HUDEP-2 (cell line): ENCODE measurements around the gene DCHS1.

Source experiments
- DNase-seq, 76 experiments: peaks; one replicate each; lab custom pipeline; 2025; ENCODE audit not compliant: unreplicated experiment in 76 of 76; lab: John Stamatoyannopoulos, UW

DCHS1 gene

DNA sequence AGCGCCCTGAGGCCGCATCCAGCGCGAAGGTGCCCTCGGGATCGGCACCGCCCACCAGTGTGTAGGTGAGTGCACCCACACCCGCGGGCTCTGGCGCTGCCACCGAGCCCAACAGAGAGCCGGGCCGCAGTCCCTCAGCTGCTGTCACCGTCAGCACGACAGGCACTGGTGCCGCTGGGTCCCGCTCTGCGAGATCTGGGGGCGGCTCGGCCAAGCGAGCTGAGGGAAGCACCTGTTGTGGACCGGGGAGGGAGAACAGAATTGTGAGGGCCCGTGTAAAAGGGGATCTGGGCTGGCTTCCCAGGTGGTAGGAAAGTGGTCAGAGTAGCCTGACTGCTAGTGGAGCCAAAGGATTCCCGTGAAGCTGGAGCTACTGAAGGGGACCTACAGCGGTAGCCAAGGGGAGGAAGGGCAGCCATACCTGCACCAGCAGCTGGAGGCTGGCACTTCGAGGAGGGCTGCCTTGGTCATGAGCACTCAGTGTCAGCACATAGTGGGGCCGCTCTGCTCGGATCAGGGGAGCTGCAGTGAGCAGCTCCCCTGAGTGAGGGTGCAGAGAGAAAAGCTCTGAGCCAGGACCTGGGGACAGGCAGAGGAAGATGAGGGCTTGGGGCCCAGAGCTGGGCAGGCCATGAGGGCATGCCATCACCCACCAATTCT is 24.8 kb downstream of the DCHS1 start:
- DNase-seq = no peak

DNA sequence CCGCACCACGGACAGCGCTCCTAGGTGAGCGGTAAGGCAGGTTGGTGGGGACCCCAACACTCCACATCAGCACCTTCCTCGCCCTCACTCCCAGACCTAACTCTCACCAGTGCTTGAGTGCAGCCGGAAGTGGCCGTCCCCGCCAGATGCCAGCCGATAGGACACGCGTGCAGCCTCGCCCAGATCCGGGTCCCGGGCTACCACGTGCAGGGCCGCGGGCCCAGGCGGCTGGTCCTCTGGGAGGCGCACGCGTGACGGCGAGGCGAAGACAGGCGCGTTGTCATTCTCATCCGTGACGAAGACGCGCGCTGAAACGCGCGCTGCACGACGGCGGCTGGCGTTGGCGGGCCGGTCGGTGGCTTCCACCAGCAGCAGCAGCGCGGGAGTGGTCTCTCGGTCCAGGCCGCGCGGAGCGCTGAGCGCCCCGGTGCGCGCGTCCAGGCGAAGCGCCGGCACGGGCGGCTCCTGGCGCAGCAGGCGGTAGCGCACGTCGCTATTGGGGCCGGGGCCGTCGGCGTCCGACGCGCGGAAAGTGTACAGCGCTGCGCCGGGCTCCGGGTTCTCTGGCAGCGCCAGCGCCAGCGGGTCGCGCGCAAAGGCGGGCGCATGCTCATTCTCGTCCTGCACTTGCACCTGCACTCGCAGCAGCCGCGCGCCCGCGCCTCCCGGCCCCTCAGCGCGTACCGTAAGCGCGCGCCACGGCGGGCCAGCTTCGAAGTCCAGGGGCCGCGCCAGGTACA is 25.5 kb downstream of the DCHS1 start:
- no peak for DNase-seq

DNA sequence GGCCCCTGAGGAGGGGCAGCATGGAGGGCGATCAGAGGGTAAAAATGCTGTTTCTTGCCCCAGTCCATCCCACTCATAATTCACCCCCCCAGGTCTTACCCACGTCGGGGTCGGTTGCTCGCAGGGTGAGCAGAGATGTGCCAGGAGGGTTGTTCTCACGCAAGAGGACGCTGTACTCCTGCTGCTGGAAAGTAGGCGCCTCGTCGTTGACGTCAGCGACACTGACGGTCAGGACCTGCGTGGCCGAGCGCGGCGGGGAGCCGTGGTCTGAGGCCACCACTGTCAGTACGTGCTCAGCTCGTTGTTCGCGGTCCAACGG is 26.1 kb downstream of the DCHS1 start:
- DNase-seq = no peak

DNA sequence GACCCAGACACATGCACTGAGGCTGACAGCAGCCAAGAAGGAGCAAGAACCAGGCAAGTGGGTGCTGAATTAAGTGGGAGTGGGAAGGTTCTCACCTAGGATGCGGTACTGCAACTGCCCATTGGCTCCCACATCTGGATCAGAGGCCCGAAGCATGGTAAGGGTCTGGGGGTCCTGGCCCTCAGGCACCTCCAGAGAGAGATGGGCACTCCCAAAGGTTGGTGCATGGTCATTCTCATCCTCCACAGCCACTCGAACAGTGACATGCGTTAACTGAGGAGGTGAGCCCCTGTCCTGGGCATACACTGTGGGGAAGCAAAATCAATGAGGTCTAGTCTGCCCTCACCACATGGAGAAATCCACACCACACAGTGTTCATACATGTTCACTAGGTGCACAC is 27.1 kb downstream of the DCHS1 start:
- no peak for DNase-seq

DNA sequence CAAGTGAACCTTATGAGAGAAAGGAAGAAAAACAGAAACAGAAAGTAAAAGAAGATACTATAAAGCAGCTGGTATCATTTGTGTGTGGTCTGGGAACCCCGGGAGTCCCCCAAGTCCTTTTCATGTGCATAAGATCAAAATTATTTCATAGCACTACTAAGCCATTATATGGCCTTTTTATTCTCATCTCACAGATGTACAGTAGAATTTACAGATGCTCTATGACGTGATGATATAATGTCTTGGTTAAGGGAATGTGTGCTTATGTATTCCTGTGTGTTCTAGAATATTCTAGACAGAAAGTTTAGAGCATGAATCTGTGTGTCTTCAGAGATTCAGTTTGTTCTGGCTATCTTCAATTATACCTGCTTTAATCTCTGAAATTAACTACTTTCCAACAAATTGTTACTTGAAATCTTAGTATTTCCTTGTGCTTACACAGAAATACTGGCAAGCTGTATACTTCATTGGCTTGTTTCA is 27.8 kb downstream of the DCHS1 start:
- no peak for DNase-seq

DNA sequence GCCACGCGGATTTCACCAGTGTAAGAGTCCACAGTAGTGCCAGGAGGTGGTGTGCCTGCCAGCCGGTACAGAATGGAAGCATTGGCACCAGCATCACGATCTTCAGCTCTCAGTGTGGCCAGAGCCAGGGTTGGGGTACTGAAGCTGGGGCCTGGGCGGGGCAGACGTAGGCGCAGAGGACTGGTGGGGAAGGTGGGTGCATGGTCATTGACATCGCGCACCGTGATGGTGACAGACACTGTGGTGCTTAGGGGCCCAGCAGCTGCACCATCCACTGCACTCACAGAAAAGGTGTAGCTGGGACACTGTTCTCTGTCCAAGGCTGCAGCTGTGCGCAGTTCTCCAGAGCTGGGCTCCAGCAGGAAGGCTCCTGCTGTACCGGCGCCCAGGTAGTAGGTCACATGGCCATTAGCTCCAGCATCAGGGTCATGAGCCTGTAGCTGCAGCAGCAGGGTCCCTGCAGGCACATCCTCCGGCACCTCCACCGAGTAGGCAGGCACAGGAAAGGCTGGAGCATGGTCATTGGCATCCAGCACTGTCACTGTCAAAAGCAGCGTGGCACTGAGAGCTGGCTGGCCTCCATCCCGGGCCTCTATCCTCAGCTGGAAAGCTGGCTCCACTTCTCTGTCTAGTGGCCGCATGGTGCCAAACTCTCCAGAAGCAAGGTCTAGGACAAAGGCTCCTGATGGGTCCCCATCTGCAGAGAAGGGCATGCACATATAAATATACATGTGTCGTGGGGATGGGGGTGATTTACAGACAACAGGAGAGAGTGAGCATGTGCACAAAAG is 28.4 kb downstream of the DCHS1 start:
- no peak for DNase-seq

DNA sequence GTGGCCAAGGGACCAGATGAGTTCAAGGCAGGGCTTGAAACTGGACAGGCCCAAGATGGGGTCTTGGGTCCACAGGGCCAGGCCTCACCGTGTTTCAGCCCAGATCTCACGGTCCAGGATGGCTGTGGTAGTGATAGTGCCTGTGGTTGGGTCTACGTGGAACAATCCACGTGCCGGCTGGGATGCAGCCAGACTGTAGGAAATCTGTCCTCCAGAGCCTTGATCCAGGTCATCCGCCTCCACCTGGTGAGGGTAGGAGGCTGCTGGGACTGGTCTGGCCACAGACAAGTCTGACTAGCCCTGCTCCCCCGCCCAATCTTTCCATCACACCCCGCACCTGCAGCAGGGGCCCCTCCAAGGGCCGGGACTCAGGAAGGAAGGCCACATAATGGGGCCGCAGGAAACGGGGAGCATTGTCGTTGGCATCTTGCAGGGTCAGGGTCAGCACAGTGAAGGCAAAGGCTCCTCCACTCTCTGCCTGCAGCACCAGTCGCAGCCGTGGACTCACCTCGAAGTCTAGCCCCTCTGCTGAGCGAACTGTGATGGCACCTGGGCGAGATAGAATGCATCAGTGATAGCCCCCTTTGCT is 29.7 kb downstream of the DCHS1 start:
- no peak for DNase-seq

DNA sequence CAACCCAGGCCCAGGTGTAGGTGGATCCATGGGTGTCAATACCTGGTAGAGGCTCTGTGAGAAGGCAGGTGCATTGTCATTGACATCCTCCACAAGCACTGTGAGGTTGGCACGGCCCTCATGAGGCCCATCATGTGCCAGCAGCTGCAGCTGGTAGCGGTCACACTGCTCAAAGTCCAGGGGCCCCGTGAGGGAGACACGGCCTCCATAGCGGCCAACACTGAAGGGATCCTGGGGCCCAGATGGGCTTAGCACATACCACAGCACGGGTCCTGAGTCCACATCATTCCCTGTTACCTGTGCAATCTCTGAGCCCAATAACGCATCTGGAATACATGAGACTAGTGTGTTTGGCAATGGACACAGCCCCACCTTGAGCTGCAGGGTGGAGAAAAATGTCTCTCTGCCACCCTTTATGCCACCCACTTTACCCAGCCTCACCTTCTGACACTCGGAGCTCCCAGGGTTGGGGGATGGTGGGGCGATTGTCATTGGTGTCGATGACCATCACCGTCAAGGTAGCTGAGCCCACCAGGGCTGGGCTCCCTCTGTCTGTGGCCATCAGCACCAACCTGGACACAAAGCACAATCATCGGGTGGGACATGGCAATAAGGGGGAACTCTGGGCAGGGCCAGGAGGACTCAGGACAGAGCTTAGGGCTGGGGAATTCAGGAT is 30.3 kb downstream of the DCHS1 start:
- no peak for DNase-seq

DNA sequence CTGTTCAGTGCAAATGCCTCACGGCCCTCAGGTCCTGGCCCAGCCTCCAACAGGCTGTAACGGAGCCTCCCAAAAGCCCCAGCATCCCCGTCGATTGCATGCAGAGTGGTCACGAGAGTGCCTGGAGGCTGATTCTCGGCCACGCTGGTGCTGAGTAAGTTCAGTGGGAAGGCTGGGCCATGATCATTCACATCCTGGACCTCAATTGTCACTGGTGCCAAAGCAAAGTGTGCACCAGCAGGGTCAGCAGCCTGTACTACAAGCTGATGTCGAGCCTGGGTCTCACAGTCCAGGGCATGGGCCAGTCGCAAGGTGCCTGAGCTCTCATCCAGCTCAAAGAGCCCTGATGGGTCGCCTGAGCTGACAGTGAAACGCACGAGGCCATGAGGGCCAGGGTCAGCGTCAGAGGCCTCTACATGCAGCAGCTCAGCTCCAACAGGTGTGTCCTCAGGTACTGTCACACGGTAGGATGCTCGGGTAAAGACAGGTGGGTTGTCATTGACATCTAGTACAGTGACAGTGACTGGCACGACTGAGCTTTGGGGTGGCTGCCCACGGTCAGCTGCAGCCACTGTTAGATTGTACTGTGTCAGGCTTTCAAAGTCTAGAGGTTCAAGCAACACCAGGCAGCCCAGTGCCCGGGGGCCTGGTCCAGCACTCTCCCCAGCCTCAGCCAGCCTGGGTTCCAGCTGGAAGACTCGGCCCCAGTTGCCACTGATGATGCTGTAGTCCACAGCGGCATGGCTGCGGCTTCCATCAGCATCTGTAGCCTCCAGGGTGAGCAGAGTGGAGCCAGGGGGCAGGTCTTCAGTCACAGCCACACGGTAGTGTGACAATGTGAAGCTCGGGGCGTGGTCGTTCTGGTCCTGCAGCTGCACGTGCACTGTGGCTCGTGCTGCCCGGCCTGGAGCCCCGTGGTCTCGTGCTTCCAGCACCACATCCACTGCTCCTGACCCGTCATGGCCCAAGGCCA is 31.9 kb downstream of the DCHS1 start:
- DNase-seq = no peak

DNA sequence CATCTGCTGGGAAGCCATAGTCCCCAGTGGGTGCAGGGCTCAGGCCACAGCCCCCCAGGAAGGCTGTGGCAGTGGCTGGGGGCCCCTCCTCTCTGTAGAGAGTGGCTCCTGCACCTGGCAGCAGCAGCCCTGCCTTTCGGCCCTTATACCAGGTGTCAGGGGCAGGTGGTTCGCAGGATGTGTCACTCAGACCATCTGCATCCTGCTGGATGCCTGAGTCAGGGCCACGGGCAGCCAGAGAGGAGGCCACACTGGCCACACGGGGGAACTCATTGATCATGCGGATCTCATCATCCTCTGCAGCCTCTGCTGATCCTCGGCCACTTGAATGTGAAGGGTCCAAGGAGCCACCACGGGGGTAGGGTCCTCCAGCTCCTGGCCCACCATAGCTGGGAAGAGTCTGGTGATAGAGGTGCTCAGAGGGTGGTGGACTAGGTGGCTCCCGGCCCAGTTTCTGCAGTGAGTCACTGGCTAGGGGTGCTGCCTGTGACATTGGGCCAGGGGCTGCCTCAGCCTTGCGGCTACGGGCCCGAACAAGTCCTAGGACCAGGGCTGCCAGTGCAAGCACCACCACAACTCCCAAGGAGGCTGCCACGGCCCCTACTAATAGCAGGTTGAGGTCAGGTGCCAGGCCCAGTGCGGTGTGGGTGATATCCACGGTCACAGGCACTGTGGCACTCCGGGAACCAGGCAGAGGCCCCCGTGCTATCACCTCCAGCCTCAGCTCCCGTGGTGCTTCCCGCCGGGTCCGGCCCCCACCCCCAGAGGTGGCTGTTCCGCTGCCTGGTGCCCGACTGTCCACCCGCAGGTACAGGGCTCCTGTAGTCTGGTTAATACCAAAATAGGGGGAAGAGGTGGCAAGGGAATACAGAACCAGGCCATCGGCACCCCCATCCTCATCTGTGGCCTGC is 33.1 kb downstream of the DCHS1 start:
- no peak for DNase-seq

DNA sequence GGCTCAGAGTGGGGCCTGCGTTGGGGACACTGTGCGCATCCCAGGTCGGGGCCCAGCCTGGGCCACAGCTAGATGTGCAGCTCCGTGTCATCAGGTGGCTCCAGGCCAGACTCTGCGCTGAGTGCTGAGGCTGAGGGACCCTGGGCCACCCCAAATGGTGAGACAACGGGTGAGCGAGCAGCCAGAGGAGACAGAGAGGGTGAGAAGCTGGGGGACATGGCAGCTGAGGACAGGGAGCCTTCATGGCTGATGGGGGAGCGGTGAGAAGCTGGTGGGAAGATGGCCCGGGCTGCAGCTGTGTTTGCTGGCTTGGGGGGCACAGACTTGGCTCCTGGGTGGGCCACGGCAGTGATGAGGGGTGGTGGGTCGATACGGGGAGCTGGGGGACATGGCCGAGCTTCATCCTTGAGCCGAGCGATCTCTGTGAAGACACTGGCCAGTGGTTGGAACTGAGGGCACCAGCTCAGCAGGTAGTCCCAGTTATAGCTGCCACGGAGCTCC is 33.8 kb downstream of the DCHS1 start:
- no peak for DNase-seq

DNA sequence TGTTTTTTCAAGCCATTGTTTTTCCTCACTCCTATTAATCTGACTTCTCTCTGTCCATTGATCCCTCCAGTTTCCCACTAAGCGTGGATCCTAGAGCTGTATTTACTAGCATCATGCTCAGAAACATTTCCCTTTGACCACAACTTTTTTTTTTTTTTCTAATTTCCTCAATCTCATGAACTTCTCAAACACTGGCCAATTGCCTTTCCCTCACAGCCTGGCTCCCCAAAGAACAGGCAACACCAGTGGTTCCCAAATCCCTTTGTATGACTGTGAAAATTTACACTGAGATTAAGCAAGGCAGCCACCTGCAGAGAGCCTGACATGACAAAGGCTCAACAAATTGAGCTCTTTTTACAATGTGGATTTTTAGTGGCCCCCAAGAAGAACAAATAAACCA is 35.0 kb downstream of the DCHS1 start:
- DNase-seq = no peak

DNA sequence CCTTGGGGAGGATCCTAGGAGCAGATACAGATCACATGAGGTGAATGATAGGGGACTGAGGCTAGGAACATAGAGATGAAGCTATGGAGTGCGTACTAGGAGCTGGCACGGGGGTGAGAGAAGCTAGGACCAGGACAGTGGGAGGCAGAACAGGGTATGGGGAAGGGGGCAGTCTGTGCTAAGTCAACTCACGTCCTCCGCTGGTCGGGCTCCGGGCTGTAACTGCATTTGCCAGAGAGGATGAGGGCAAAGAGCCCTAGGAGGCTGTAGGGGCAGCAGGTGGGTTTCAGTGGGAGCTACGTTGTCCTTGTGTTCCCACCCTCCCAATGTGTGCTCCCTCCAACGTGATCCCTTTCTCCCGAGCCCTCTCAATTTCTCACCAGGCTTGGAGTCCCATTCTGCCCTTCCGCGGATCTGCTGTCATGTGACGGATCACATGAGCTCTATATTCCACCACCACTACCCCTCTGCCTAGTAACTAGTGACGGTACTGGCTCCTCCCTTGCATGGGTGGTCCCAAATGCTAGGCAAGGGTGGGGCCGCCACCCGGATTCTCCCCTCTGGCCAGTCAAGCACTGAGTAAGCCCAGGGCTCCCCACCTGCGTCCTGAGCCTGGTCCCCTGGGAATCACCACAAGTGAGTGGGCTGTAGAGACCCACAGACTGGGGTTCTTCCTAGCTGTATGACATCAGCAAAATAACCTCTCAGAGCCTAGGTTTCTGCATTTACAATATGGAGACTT is 36.4 kb downstream of the DCHS1 start, which contains the start of gene TPP1:
Gene TPP1, minus strand, starts transcription at position 419 of the 742 bp plus-strand sequence. Its CDS starts 22 bp downstream, at position 397.
- peak in 74 of 76 experiments; percentile 16 to 92 (median 78) for DNase-seq

DNA sequence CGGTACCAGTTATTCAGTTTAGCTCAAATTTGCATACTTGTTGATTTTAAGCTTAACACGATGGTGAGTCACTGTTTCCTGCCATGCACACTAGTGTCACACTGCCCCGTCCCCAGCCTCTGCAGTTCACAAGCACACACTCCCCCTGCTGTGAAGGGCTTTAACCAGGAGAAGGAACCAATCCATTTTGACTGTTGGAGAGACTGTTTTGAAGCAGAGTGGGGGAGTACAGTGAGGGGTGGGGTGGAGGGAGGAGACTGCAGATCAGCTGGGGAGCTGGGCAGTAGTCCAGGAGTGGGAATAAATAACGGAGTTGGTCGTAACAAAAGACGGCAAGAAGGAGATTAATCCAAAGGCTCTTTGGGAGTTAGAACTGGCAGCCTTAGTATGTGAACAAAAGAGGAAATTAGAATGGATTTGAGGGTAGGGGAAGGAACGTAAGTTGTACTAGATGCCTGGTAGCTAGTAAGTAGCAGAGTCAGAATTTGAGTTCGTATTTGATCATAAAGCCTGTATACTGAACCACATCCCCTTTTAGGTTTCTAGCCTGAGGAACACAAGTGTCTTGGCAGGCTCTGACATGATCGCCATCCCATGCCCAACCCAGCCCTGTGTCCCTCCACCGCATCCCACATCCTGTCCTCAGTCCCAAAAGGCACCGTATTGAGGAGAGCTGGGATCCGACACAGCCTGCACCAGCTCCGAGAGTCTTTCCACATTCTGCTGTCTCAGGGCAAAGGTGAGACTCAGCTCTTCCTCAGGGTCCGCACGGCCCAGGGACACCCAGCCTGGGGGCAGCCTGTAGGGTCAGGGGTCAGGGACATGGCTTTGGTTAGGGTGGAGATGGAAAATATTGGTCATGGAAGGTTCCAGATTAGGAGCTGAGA is 37.2 kb downstream of the DCHS1 start:
- DNase-seq = peak in 64 of 76 experiments; percentile 4 to 80 (median 46)

DNA sequence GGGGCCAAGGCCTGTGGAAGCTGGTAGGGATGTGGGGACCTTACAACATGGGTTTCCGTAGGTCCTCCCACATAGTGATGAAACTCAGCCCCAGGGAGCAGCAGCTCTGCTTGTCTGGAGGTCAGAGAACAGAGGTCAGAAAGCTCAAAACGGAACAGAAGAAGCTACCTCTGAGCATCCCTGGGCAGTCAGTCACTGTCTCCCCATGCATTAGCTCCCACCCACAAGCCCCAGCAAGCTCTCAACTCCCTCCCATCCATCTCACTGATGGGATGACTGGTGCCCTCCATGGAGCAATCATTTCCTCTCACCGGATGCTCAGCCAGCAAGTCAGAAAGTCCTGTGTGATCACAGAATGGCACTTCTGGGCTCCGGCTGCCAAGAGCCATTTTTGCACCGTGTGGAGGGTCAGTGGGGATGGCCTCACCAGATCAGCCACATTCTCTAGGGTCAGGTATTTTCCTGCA is 38.3 kb downstream of the DCHS1 start:
- no peak for DNase-seq

DNA sequence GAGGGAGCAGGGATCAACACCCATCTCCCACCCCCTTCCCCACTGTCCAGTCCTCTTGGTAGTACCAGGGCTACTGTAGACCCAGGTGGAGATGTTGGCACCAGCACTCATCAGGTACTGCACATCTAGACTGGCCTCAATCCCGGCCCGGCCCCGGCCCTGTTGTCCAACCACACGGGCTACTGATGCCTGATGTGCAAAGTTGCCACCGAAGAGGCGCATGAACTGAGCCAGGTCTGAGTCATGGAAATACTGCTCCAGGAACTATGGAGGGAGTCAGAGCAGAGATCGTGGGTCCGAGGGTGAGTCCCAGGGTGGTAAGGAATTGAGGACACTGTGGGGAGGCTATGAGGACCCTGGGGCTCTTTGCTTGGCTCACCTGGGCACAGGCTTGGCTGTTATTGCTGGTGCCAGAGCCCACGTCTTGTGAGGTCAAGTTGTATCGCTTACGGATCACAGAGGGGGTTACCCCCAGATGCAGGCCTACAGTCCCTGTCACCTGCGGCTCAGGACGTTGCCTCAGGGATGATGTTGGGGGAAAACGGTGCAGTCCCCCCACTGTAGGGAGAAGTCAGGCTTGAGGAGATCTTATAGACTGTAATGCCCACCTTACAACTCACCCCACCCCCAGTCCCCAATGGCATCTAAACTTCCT is 38.9 kb downstream of the DCHS1 start:
- DNase-seq = no peak
